ENCODE results near the gene SC5D. TPM values are rescaled to one million over a fixed set of nuclear protein-coding genes. Genes with fewer than 3 reads are reported as not detected.

The SC5D gene
- total RNA-seq: 65.4 and 101 TPM in 2 replicates

GRCh38 chr11:121292495-121293287 lies at the start of gene SC5D:
Gene SC5D, plus strand, starts transcription at chr11:121292771. Its CDS starts 10,605 bp downstream, at chr11:121303376.

Other genes with a start within 250 kb of the SC5D start
- under 0.01 and 0.18 TPM in 2 replicates for gene TECTA, start 191.5 kb upstream of the SC5D start, total RNA-seq
- gene SORL1, start 159.5 kb downstream of the SC5D start, total RNA-seq: 6.1 and 27.6 TPM in 2 replicates

Measured in smooth muscle cell of the umbilical artery (primary cell).